Mucosa of rectum (tissue), 2 donors: ENCODE measurements around the gene SLC6A16.
"Not testable (repeated sequence)": the region's sequence is repeated elsewhere in the genome, so short reads cannot be mapped to it uniquely, and the experiment has no call there.

Experiments
- H3K27ac ChIP-seq, 2 donors: one replicate each; pipeline ENCODE4 v1.7.0; 2013; ENCODE audit warnings: inconsistent platforms in 2 of 2, low read depth in 2 of 2, low read length in 2 of 2
- H3K27me3 ChIP-seq, 2 donors: one replicate each; pipeline ENCODE4 v1.7.0; 2013; ENCODE audit warnings: low read length in 2 of 2; ENCODE audit not compliant: control insufficient read depth in 2 of 2, insufficient read depth in 2 of 2
- H3K36me3 ChIP-seq, 2 donors: one replicate each; pipeline ENCODE4 v1.7.0; 2013; ENCODE audit warnings: low read length in 2 of 2; ENCODE audit not compliant: control insufficient read depth in 2 of 2, insufficient read depth in 2 of 2
- H3K4me1 ChIP-seq, 2 donors: one replicate each; pipeline ENCODE4 v1.7.0; 2013; ENCODE audit warnings: low read length in 2 of 2, mild to moderate bottlenecking in 1 of 2; ENCODE audit not compliant: control insufficient read depth in 2 of 2, insufficient read depth in 2 of 2
- H3K4me3 ChIP-seq, 2 donors: one replicate each; pipeline ENCODE4 v1.7.0; 2013; ENCODE audit warnings: low read length in 2 of 2
- H3K9ac ChIP-seq, 2 donors: one replicate each; pipeline ENCODE4 v1.7.0; 2013; ENCODE audit warnings: low read length in 2 of 2, low read depth in 1 of 2, mild to moderate bottlenecking in 1 of 2
- H3K9me3 ChIP-seq, 2 donors: one replicate each; pipeline ENCODE4 v1.7.0; 2013; ENCODE audit warnings: low read length in 2 of 2; ENCODE audit not compliant: control insufficient read depth in 2 of 2
- donor health status: healthy.
- donor health status: Normal muscosa, but diverticular disease.

SLC6A16 gene

GRCh38 chr19:49301165-49301865 is 23.7 kb downstream of the SLC6A16 start:
- Histone ChIP-seq H3K9me3 (no peaks in the 10 kb centered on the region), H3K4me1 (peaks cover 0 to 2% of the 10 kb centered on the region in 2 donors), H3K9ac (no peak overlapping the region), H3K27me3 (no peaks in the 10 kb centered on the region), H3K4me3 (peak overlapping the region in 1 of 2 donors; percentile 48), H3K27ac (no peak overlapping the region), H3K36me3 (no peaks in the 10 kb centered on the region)

- H3K9ac ChIP-seq, H3K36me3 ChIP-seq, H3K27ac ChIP-seq, H3K4me3 ChIP-seq, H3K9me3 ChIP-seq, H3K27me3 ChIP-seq, H3K4me1 ChIP-seq: not testable (repeated sequence)
These were observed 26.3 kb downstream of the SLC6A16 start for GRCh38 chr19:49298653-49299052.

GRCh38 chr19:49297403-49297802 is 27.6 kb downstream of the SLC6A16 start:
- Histone ChIP-seq H3K9ac (no peak overlapping the region), H3K27ac (no peak overlapping the region), H3K9me3 (no peaks in the 10 kb centered on the region)

GRCh38 chr19:49295208-49295880 is 29.6 kb downstream of the SLC6A16 start:
- Histone ChIP-seq H3K4me3 (no peak overlapping the region), H3K9ac (no peak overlapping the region), H3K36me3 (no peaks in the 10 kb centered on the region), H3K4me1 (no peaks in the 10 kb centered on the region), H3K9me3 (no peaks in the 10 kb centered on the region), H3K27ac (no peak overlapping the region), H3K27me3 (peaks cover 0 to 3% of the 10 kb centered on the region in 2 donors)

More at GRCh38 chr19:49297403-49297802, 27.6 kb downstream of the SLC6A16 start:
- H3K27me3 ChIP-seq, result peaks cover 0 to 3% of the 10 kb centered on the region in 2 donors
- H3K4me1 ChIP-seq, result peaks cover 0 to 2% of the 10 kb centered on the region in 2 donors
- no peaks in the 10 kb centered on the region for H3K36me3 ChIP-seq
- H3K4me3 ChIP-seq, result no peak overlapping the region

GRCh38 chr19:49294401-49294800 is 30.6 kb downstream of the SLC6A16 start:
- Histone ChIP-seq H3K9me3 (no peaks in the 10 kb centered on the region), H3K4me3 (no peak overlapping the region), H3K27ac (no peak overlapping the region), H3K36me3 (no peaks in the 10 kb centered on the region), H3K9ac (no peak overlapping the region), H3K4me1 (no peaks in the 10 kb centered on the region), H3K27me3 (peaks cover 0 to 3% of the 10 kb centered on the region in 2 donors)

GRCh38 chr19:49290517-49290916 is 34.5 kb downstream of the SLC6A16 start:
- peaks cover 0 to 3% of the 10 kb centered on the region in 2 donors for H3K27me3 ChIP-seq
- H3K9ac ChIP-seq, result no peak overlapping the region
- H3K4me3 ChIP-seq, result no peak overlapping the region
- no peak overlapping the region for H3K27ac ChIP-seq
- H3K36me3 ChIP-seq, result no peaks in the 10 kb centered on the region
- no peaks in the 10 kb centered on the region for H3K4me1 ChIP-seq
- H3K9me3 ChIP-seq, result no peaks in the 10 kb centered on the region

GRCh38 chr19:49289286-49289685 is 35.7 kb downstream of the SLC6A16 start:
- not testable (repeated sequence) for H3K9ac ChIP-seq, H3K4me3 ChIP-seq, H3K27ac ChIP-seq, H3K9me3 ChIP-seq, H3K27me3 ChIP-seq, H3K36me3 ChIP-seq, H3K4me1 ChIP-seq

- not testable (repeated sequence) for H3K9ac ChIP-seq, H3K4me1 ChIP-seq, H3K9me3 ChIP-seq, H3K4me3 ChIP-seq, H3K36me3 ChIP-seq, H3K27ac ChIP-seq, H3K27me3 ChIP-seq
These were observed 36.8 kb downstream of the SLC6A16 start for GRCh38 chr19:49288205-49288604.

- Histone ChIP-seq H3K27ac (no peak overlapping the region), H3K27me3 (no peaks in the 10 kb centered on the region)
These were observed 37.7 kb downstream of the SLC6A16 start for GRCh38 chr19:49287141-49287770.

GRCh38 chr19:49282184-49282583 is 42.8 kb downstream of the SLC6A16 start:
- Histone ChIP-seq H3K27ac (no peak overlapping the region), H3K4me1 (no peaks in the 10 kb centered on the region), H3K4me3 (no peak overlapping the region), H3K27me3 (peaks cover 0 to 5% of the 10 kb centered on the region in 2 donors), H3K36me3 (no peaks in the 10 kb centered on the region), H3K9ac (no peak overlapping the region), H3K9me3 (no peaks in the 10 kb centered on the region)

More at GRCh38 chr19:49287141-49287770, 37.7 kb downstream of the SLC6A16 start:
- no peaks in the 10 kb centered on the region for H3K4me1 ChIP-seq
- H3K9me3 ChIP-seq, result no peaks in the 10 kb centered on the region
- H3K4me3 ChIP-seq, result no peak overlapping the region
- no peaks in the 10 kb centered on the region for H3K36me3 ChIP-seq
- no peak overlapping the region for H3K9ac ChIP-seq
